ENCODE data around the gene XIRP1. TPM values are rescaled to one million over a fixed set of nuclear protein-coding genes. Genes with fewer than 3 reads are reported as not detected.

Gene XIRP1
- total RNA-seq, 1 experiment from 2014 or later = not detected

DNA sequence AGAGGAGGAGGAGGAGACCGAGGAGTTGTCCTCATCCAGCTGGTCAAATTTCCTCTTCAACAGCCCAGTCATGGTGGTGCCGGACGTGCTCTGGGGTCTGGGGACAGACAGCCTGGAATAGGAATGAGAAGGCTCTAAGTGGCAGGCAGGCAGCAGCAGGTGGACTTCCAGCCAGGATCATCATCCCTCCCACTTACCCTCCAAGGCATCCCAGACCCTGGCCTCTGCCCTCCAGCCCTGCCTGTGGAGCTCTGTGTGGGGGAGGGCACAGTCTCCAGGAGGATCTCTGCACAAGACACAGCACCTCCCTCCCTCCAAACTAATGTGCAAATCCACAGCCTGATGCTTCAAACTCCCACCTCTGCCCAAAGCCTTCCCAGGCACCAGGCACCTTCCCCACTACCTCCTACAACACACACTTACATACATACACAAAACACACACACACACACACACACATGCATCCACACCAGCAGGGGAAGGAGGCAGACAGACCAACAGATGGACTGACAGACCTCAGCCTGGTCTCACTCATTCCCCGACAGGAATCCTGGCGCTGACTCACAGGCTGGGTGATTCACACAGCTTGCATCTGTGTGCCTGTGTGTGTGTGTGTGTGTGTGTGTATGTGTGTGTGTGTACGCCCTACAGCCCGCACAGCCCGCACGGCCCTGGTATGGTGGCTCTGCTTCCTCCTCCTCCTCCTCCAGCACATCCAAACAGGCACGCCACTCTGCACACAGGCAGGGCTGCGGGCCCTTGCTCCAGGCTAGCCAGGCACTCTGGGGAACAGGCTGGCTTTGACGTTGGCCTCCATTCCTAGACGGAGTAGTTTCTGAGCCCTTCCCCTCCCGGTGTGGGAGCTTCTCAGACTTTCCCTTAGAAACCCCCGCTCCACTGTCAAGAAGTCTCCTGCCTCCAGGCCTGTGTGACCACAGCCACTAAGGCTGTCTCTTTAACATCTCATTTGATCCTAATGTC lies 45.5 kb downstream of the XIRP1 start:
- peak overlapping the region; percentile 34 for H3K27ac ChIP-seq (ENCODE audit: low read depth, low read length)
- no TSS peak for BruUV-seq (replicated peaks)
- peaks cover 70% of the 10 kb centered on the region for H3K79me2 ChIP-seq (ENCODE audit: insufficient read depth, low read length)
- no peaks in the 10 kb centered on the region for H3K9me3 ChIP-seq (ENCODE audit: control insufficient read depth in 1 of 2, insufficient read depth in 1 of 2, low read depth in 1 of 2, low read length in 2 of 2)
- intact Hi-C loops (cut with micrococcal nuclease) = no loop called here
- H4K20me1 ChIP-seq (ENCODE audit: insufficient read depth) = peaks cover 39% of the 10 kb centered on the region; the same call in 1 of the 2 replicates
- no peaks in the 10 kb centered on the region for H3K9me2 ChIP-seq (ENCODE audit: insufficient read depth)
- no peak overlapping the region for H2AFZ ChIP-seq (ENCODE audit: low read depth, low read length, poor library complexity, severe bottlenecking)
- ChIA-PET RAD21 (ENCODE audit: low non-redundant PET in 1 of 2, low total read pairs in 2 of 2, uncharacterized antibody in 2 of 2, unreplicated experiment in 2 of 2) (no interaction called here), POLR2A (interaction anchor here (0.9 kb wide), 1 partner anchor 31 kb away, joined by 4 read pairs; no protein-coding TSS in a partner anchor), CTCF (interaction anchor here (1.4 kb wide), 1 partner anchor 141 kb away, joined by 3 read pairs; no protein-coding TSS in a partner anchor)
- ATAC-seq (peak; percentile 79), DNase-seq (ENCODE audit: low read depth, low spot score) (peak; percentile 77)
- H3K9ac ChIP-seq (ENCODE audit: low read length) = peak overlapping the region; percentile 41; the same call in 1 of the 2 replicates
- no peaks in the 10 kb centered on the region for H3K27me3 ChIP-seq (ENCODE audit: insufficient read depth, low read length)
- TF ChIP-seq POLR2A (IDR thresholded peaks at IDR 0.05; ENCODE audit: borderline replicate concordance, extremely low read depth, insufficient read depth, insufficient read length) (no peak), SRF (IDR thresholded peaks at IDR 0.05; ENCODE audit: low read depth) (no peak), ZBTB33 (IDR thresholded peaks at IDR 0.05; ENCODE audit: extremely low read depth, insufficient replicate concordance, low read length) (peak; percentile 37), TCF7L2 (IDR thresholded peaks at IDR 0.05; ENCODE audit: borderline replicate concordance, extremely low read depth, insufficient read depth, insufficient read length) (peak; percentile 86), POLR2AphosphoS5 (IDR thresholded peaks at IDR 0.05; ENCODE audit: low read depth, low read length) (peak; percentile 72), YY1 (IDR thresholded peaks at IDR 0.05; ENCODE audit: extremely low read depth, insufficient replicate concordance, low read depth, low read length) (peak; percentile 74)
- peak overlapping the region in 1 of 2 experiments; percentile 31; a peak in 2 of 4 replicates for H3K4me3 ChIP-seq (replicated peaks in 1 of 2; ENCODE audit: low read depth in 1 of 2, low read length in 2 of 2)
- H3K4me2 ChIP-seq (ENCODE audit: low read length) = peak overlapping the region; percentile 71
- peaks cover 69 to 74% of the 10 kb centered on the region in 2 experiments for H3K4me1 ChIP-seq (ENCODE audit: control insufficient read depth in 1 of 2, insufficient read depth in 2 of 2, low read length in 2 of 2)
- H3K36me3 ChIP-seq (ENCODE audit: control insufficient read depth in 1 of 2, insufficient read depth in 2 of 2, low read length in 2 of 2) = peaks cover 24 to 42% of the 10 kb centered on the region in 2 experiments

Measured in HCT116 (cell line).